22Rv1 (cell line): ENCODE results near the gene YIPF4.

Experiments
- CTCF ChIP-seq: fragments of 450-650 bp; IDR thresholded peaks from 2 replicates; pipeline ENCODE4 v1.5.1; 2017; ENCODE audit warnings: mild to moderate bottlenecking
- ZFX ChIP-seq: fragments of 450-650 bp; IDR thresholded peaks from 2 replicates; pipeline ENCODE4 v1.6.1; 2017; ENCODE audit warnings: antibody characterized with exemption, borderline replicate concordance

- TF ChIP-seq CTCF = no peak
- no peak for TF ChIP-seq ZFX
Measured at GRCh38 chr2:32330136-32330535, 52.4 kb downstream of the YIPF4 start.
